Fibroblast of lung (primary cell): ENCODE data around the gene FTL.

Experiments
- CTCF ChIP-seq, 2 donors: IDR thresholded peaks in 1 of 2; conservative IDR thresholded peaks in 1 of 2; 1 replicate in 1 of 2; 2 replicates in 1 of 2; pipeline ENCODE4 v1.5.1; 2011 to 2012; ENCODE audit warnings: low read length in 2 of 2, control low read depth in 1 of 2, inconsistent platforms in 1 of 2, low read depth in 1 of 2, mild to moderate bottlenecking in 1 of 2
- EZH2 ChIP-seq: IDR thresholded peaks from 2 replicates; pipeline ENCODE4 v1.5.1; 2012; ENCODE audit warnings: low read length, control low read depth, mild to moderate bottlenecking; ENCODE audit errors: missing control alignments

GRCh38 chr19:48945415-48945814 lies 19.7 kb upstream of the FTL start:
- no peak for TF ChIP-seq EZH2
- TF ChIP-seq CTCF (conservative IDR thresholded peaks at IDR 0.05 in 1 of 2, IDR thresholded peaks at IDR 0.05 in 1 of 2; ENCODE audit: low read depth in 1 of 2, low read length in 2 of 2): no peak
